ENCODE data around the gene COBL. TPM values are rescaled to one million over a fixed set of nuclear protein-coding genes. Genes with fewer than 3 reads are reported as not detected.

COBL gene
- total RNA-seq, 1 donor from 2014 or later, result 1.2 TPM

- Mint-ChIP-seq H3K9me3 (no peaks in the 10 kb centered on the region), H3K27me3 (ENCODE audit: low read depth) (no peaks in the 10 kb centered on the region), H3K36me3 (no peaks in the 10 kb centered on the region), H3K4me1 (no peaks in the 10 kb centered on the region), H3K27ac (no peak overlapping the region), H3K4me3 (no peak overlapping the region)
- DNase-seq (ENCODE audit: low spot score in 2 of 2, unreplicated experiment in 2 of 2), result no peak
- TF ChIP-seq CTCF (IDR thresholded peaks at IDR 0.05; ENCODE audit: unreplicated experiment), result no peak
Measured at GRCh38 chr7:51222916-51223315, 93.7 kb downstream of the COBL start.

DNA sequence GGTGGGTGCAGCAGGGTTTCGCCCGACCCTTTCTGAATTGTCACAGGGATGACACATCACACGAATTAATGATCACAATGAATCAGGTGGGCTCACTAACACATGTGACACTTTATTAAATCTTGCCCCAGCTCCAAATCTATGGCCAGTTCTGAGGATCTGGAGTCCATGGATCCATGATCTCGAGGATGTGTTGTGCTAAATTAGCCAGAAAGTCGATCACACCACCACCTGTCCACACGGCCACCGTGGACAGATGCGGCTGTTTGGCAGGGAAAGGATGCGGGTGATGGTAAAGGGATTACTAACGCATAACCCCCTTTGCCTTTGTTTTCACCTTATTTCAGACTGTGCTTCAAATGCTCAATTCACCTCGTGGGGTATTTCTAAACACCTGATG lies 96.4 kb downstream of the COBL start:
- H3K36me3 Mint-ChIP-seq, result no peaks in the 10 kb centered on the region

GRCh38 chr7:51219261-51219988 lies 97.2 kb downstream of the COBL start:
- Mint-ChIP-seq H3K27ac (no peak overlapping the region), H3K4me1 (no peaks in the 10 kb centered on the region), H3K4me3 (no peak overlapping the region), H3K27me3 (ENCODE audit: low read depth) (no peaks in the 10 kb centered on the region), H3K9me3 (no peaks in the 10 kb centered on the region), H3K36me3 (no peaks in the 10 kb centered on the region)
- no peak for DNase-seq (ENCODE audit: low spot score in 2 of 2, unreplicated experiment in 2 of 2)
- TF ChIP-seq CTCF (IDR thresholded peaks at IDR 0.05; ENCODE audit: unreplicated experiment), result no peak

More for the DNA sequence above, 96.4 kb downstream of the COBL start:
- H3K4me1 Mint-ChIP-seq, result no peaks in the 10 kb centered on the region
- no peaks in the 10 kb centered on the region for H3K9me3 Mint-ChIP-seq
- H3K27ac Mint-ChIP-seq, result no peak overlapping the region
- no peak overlapping the region for H3K4me3 Mint-ChIP-seq
- H3K27me3 Mint-ChIP-seq (ENCODE audit: low read depth), result no peaks in the 10 kb centered on the region
- DNase-seq (ENCODE audit: low spot score in 2 of 2, unreplicated experiment in 2 of 2), result no peak
- no peak for TF ChIP-seq CTCF (IDR thresholded peaks at IDR 0.05; ENCODE audit: unreplicated experiment)

DNA sequence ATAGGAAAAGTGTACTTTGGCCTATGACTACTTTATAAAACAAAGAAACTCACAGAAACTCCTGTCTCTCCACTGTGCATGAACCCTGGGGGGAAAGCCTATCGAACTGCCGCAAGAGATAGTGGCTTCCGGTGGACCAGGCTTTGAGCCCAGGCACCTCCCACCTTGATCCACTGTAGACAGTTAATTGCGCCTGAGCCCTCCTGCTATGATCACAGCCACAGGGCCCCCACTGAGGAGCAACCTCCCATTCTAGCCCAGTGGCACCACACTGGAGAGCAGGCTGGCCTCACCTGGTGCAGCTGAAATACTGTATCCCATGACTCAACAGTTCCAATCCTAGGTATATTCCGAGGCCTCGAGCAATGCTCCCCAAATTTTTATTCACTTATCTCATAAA lies 98.8 kb downstream of the COBL start:
- no peak overlapping the region for H3K27ac Mint-ChIP-seq
- H3K4me1 Mint-ChIP-seq, result no peaks in the 10 kb centered on the region
- H3K4me3 Mint-ChIP-seq, result no peak overlapping the region
- DNase-seq (ENCODE audit: low spot score in 2 of 2, unreplicated experiment in 2 of 2), result no peak
- no peaks in the 10 kb centered on the region for H3K36me3 Mint-ChIP-seq
- H3K9me3 Mint-ChIP-seq, result no peaks in the 10 kb centered on the region
- H3K27me3 Mint-ChIP-seq (ENCODE audit: low read depth), result no peaks in the 10 kb centered on the region
- no peak for TF ChIP-seq CTCF (IDR thresholded peaks at IDR 0.05; ENCODE audit: unreplicated experiment)

DNA sequence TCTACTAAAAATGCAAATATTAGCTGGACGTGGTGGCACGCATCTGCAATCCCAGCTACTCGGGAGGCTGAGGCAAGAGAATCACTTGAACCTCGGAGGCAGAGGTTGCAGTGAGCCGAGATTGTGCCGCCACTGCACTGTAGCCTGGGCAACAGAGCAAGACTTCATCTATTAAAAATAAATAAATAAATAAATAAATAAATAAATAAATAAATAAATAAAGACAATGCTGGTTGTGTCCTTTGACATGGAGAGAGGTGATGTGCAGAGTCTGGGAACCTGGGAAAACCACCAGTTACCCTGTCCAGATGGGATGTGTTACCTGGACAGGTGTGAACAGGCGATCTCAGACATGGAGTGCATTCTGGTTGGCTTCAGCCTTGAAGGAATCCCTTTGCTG lies 102.5 kb downstream of the COBL start:
- no peak overlapping the region for H3K4me3 Mint-ChIP-seq
- no peak for DNase-seq (ENCODE audit: low spot score in 2 of 2, unreplicated experiment in 2 of 2)
- no peaks in the 10 kb centered on the region for H3K36me3 Mint-ChIP-seq
- no peak for TF ChIP-seq CTCF (IDR thresholded peaks at IDR 0.05; ENCODE audit: unreplicated experiment)
- H3K9me3 Mint-ChIP-seq, result peaks cover 2% of the 10 kb centered on the region
- H3K27me3 Mint-ChIP-seq (ENCODE audit: low read depth), result no peaks in the 10 kb centered on the region
- H3K27ac Mint-ChIP-seq, result no peak overlapping the region
- H3K4me1 Mint-ChIP-seq, result no peaks in the 10 kb centered on the region

All from mesothelial cell of epicardium (in vitro differentiated cells).